IMR-90 (cell line): ENCODE measurements around the gene MAB21L2. TPM values are rescaled to one million over a fixed set of nuclear protein-coding genes. Genes with fewer than 3 reads are reported as not detected.
A peak's percentile ranks its signal among the peaks of the same experiment; 100 is the strongest.

Experiments
- ATAC-seq: fragments of 200-7000 bp; cut with Tn5 transposase; 2 replicates; pipeline ENCODE4 v1.9.1; 2020; ENCODE audit warnings: low read depth, mild to moderate bottlenecking, moderate library complexity
- BruUV-seq: library from RNA; stranded (reverse); fragments of 400-500 nt; replicated peaks from 2 replicates; lab custom pipeline; 2021; lab: Mats Ljungman, UMichigan
- CTCF ChIA-PET: fragments of 300-600 bp; formaldehyde crosslinking; extraction: SDS; loops from one replicate; lab custom pipeline; 2021; ENCODE audit warnings: antibody characterized with exemption; lab: Yijun Ruan, JAX
- POLR2A ChIA-PET: fragments of 300-600 bp; sonication (Branson Sonifier 250); formaldehyde crosslinking; loops from one replicate; lab custom pipeline; 2022; ENCODE audit warnings: antibody characterized with exemption; ENCODE audit not compliant: unreplicated experiment; lab: Charles Lee
- DNase-seq: peaks from one replicate; pipeline ENCODE4 v3.0.0; 2013
- H2AFZ ChIP-seq: replicated peaks from 2 replicates; pipeline ENCODE3; 2013; ENCODE audit warnings: low read length, mild to moderate bottlenecking; ENCODE audit not compliant: poor library complexity
- H2AK5ac ChIP-seq: 2 replicates; pipeline ENCODE4 v1.6.1; 2013; ENCODE audit warnings: low read depth, low read length, inconsistent platforms
- H2AK9ac ChIP-seq: replicated peaks from 2 replicates; pipeline ENCODE3; 2013; ENCODE audit warnings: mild to moderate bottlenecking, low read depth, low read length, moderate library complexity; ENCODE audit not compliant: poor library complexity
- H2BK120ac ChIP-seq: 2 replicates; pipeline ENCODE4 v1.6.1; 2013; ENCODE audit warnings: low read depth, low read length, inconsistent platforms
- H2BK15ac ChIP-seq: 3 replicates; pipeline ENCODE4 v1.6.1; 2013; ENCODE audit warnings: low read depth, low read length, inconsistent platforms
- H2BK20ac ChIP-seq: 2 replicates; pipeline ENCODE4 v1.6.1; 2013; ENCODE audit warnings: low read depth, mild to moderate bottlenecking, inconsistent platforms, low read length, moderate library complexity
- H2BK5ac ChIP-seq: 2 replicates; pipeline ENCODE4 v1.6.1; 2013; ENCODE audit warnings: mild to moderate bottlenecking, low read depth, low read length, inconsistent platforms; ENCODE audit not compliant: poor library complexity, severe bottlenecking
- H3K14ac ChIP-seq: replicated peaks from 2 replicates; pipeline ENCODE4 v1.6.1; 2013; ENCODE audit warnings: low read depth, low read length, inconsistent platforms
- H3K18ac ChIP-seq: 2 replicates; pipeline ENCODE4 v1.6.1; 2013; ENCODE audit warnings: low read depth, low read length, control low read depth
- H3K23ac ChIP-seq: 2 replicates; pipeline ENCODE4 v1.6.1; 2013; ENCODE audit warnings: low read depth, low read length, inconsistent platforms
- H3K27ac ChIP-seq: 2 replicates; pipeline ENCODE4 v1.5.1; 2013; ENCODE audit warnings: mild to moderate bottlenecking, control low read depth, low read length; ENCODE audit not compliant: insufficient read depth
- H3K27me3 ChIP-seq: 2 replicates; pipeline ENCODE4 v1.6.1; 2013; ENCODE audit warnings: low read length; ENCODE audit not compliant: control insufficient read depth, insufficient read depth
- H3K36me3 ChIP-seq: 2 replicates; pipeline ENCODE4 v1.6.1; 2013; ENCODE audit warnings: low read length, mixed read lengths; ENCODE audit not compliant: control insufficient read depth, insufficient read depth
- H3K4ac ChIP-seq: 2 replicates; pipeline ENCODE4 v1.6.1; 2013; ENCODE audit warnings: low read depth, low read length, inconsistent platforms
- H3K4me1 ChIP-seq: 2 replicates; pipeline ENCODE4 v1.6.1; 2013; ENCODE audit warnings: low read length, mixed read lengths; ENCODE audit not compliant: control insufficient read depth, insufficient read depth
- H3K4me2 ChIP-seq: 2 replicates; pipeline ENCODE4 v1.6.1; 2013; ENCODE audit warnings: low read depth, mild to moderate bottlenecking, control low read depth, low read length, moderate library complexity
- H3K4me3 ChIP-seq: 2 replicates; pipeline ENCODE4 v1.5.1; 2013; ENCODE audit warnings: low read depth, mild to moderate bottlenecking, control low read depth, low read length, moderate library complexity; ENCODE audit not compliant: insufficient read depth
- H3K56ac ChIP-seq: 2 replicates; pipeline ENCODE4 v1.6.1; 2013; ENCODE audit warnings: low read length, inconsistent platforms; ENCODE audit not compliant: insufficient read depth; ENCODE audit errors: extremely low read depth
- H3K79me1 ChIP-seq, 2 experiments: 2 replicates each; pipeline ENCODE4 v1.6.1; 2013; ENCODE audit warnings: low read length in 2 of 2, inconsistent platforms in 1 of 2, low read depth in 1 of 2
- H3K9ac ChIP-seq: 2 replicates; pipeline ENCODE4 v1.6.1; 2013; ENCODE audit warnings: low read depth, low read length, control low read depth
- H3K9me1 ChIP-seq: 2 replicates; pipeline ENCODE4 v1.6.1; 2013; ENCODE audit warnings: low read length, inconsistent platforms; ENCODE audit not compliant: insufficient read depth
- H3K9me3 ChIP-seq: 2 replicates; pipeline ENCODE4 v1.6.1; 2013; ENCODE audit warnings: low read length; ENCODE audit not compliant: control insufficient read depth, insufficient read depth
- H4K20me1 ChIP-seq: 2 replicates; pipeline ENCODE4 v1.6.1; 2013; ENCODE audit warnings: low read length, inconsistent platforms; ENCODE audit not compliant: insufficient read depth
- H4K5ac ChIP-seq: 2 replicates; pipeline ENCODE4 v1.6.1; 2013; ENCODE audit warnings: mild to moderate bottlenecking, low read depth, low read length, control low read depth
- H4K8ac ChIP-seq, 2 experiments: 2 replicates each; pipeline ENCODE4 v1.6.1; 2013; ENCODE audit warnings: low read depth in 2 of 2, low read length in 2 of 2, control low read depth in 1 of 2, inconsistent platforms in 1 of 2
- H4K91ac ChIP-seq: 2 replicates; pipeline ENCODE4 v1.6.1; 2013; ENCODE audit warnings: low read depth, low read length, inconsistent platforms; ENCODE audit not compliant: insufficient read depth
- CEBPB ChIP-seq: IDR thresholded peaks from 2 replicates; pipeline ENCODE4 v1.6.1; 2012; ENCODE audit warnings: low read depth, low read length, improper control_type of control experiment
- FOS ChIP-seq: fragments of 150-350 bp; IDR thresholded peaks from 2 replicates; pipeline ENCODE4 v1.6.1; 2016; ENCODE audit warnings: low read depth, low read length
- RCOR1 ChIP-seq: IDR thresholded peaks from 2 replicates; pipeline ENCODE4 v1.6.1; 2012; ENCODE audit warnings: mild to moderate bottlenecking, low read length, improper control_type of control experiment; ENCODE audit not compliant: insufficient replicate concordance
- WGBS, 2 experiments: methylation state at CpG; one replicate each; pipeline versions ENCODE4 v1.1.5 to v1.1.7; 2013; ENCODE audit warnings: missing lambda C conversion rate in 2 of 2; ENCODE audit not compliant: insufficient read length in 1 of 2; ENCODE audit errors: extremely low coverage in 2 of 2; 5-methylcytosine and 5-hydroxymethylcytosine counted together
- dilution Hi-C: fragments of 300-500 bp; cut with HindIII; formaldehyde crosslinking; loops from one replicate; pipeline ENCODE4 v1.14.3; 2018; ENCODE audit warnings: low sequenced_read_pairs; ENCODE audit not compliant: unreplicated experiment
- in situ Hi-C: fragments of 300-500 bp; cut with MboI; formaldehyde crosslinking; loops from 3 replicates; pipeline ENCODE4 v1.14.3; 2019; ENCODE audit warnings: low sequenced_read_pairs, inconsistent platforms, mixed read lengths
- intact Hi-C: fragments of 100-400 bp; cut with micrococcal nuclease; formaldehyde crosslinking; loops from 2 replicates; pipeline ENCODE4 v1.10.0; 2022
- polyA plus RNA-seq, 3 experiments: library from polyadenylated mRNA; depleted of rRNA; stranded (reverse); fragments of >200 nt; gene quantifications; 2 replicates each; pipeline ENCODE4 v1.2.3, GENCODE V29; 2012; ENCODE audit warnings: low replicate concordance in 1 of 3
- total RNA-seq: library from RNA; depleted of rRNA; stranded (reverse); fragments of >200 nt; gene quantifications from 2 replicates; pipeline ENCODE4 v1.2.3, GENCODE V29; 2012
- TF ChIP-seq, protein P1 (sequence below): fragments of 150-350 bp; IDR thresholded peaks from 2 replicates; pipeline ENCODE4 v1.6.1; 2017; ENCODE audit warnings: mild to moderate bottlenecking, antibody characterized with exemption, low read length, low read depth

Gene MAB21L2
- total and polyA plus RNA-seq, 2 of the 4 experiments (the other 2 are of a cell fraction): 7.6 to 12.0 TPM

DNA sequence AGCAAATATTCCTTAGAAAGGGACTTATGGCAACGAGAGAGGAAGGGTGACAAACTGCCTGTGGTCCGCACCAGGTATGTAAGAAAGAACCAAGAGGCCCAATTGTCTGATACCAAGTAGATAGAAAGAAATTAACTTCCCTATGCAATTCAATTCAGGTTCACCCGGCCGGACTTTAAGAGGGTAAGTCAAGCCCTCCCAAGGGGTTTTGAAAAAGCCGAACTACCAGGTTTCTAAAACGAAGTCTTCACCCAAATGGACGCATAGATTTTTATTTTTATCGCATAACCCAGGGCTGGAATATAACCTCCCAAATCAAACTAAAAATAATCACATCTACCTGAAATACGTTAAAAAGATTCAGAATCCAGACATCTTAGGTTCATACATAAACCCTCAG, 1.6 kb upstream of the MAB21L2 start:
- peak overlapping the region; percentile 50 for H3K14ac ChIP-seq
- peaks cover 0 to 13% of the 10 kb centered on the region in 2 experiments; a peak in 2 of 4 replicates for H3K79me1 ChIP-seq
- no peak overlapping the region; the same call in 1 of the 2 replicates for H3K56ac ChIP-seq
- ATAC-seq (no peak), DNase-seq (no peak)
- H2AK5ac ChIP-seq: no peak overlapping the region
- no peaks in the 10 kb centered on the region for H3K36me3 ChIP-seq
- H2AFZ ChIP-seq: peak overlapping the region; percentile 91
- peak overlapping the region; percentile 67 for H3K9ac ChIP-seq
- H3K4ac ChIP-seq: no peak overlapping the region
- H2BK15ac ChIP-seq: 0 out of 3 replicates have a peak overlapping the region, but pooled peaks have one; percentile 23
- no peak overlapping the region for H2BK20ac ChIP-seq
- CTCF ChIA-PET: interaction anchor here (0.6 kb wide), 1 partner anchor 251 kb away, joined by 3 read pairs; no protein-coding TSS in a partner anchor
- dilution Hi-C loops: no loop called here
- H3K9me3 ChIP-seq: no peaks in the 10 kb centered on the region
- no peak for TF ChIP-seq RCOR1
- TF ChIP-seq CEBPB: no peak
- TF ChIP-seq, protein P1, sequence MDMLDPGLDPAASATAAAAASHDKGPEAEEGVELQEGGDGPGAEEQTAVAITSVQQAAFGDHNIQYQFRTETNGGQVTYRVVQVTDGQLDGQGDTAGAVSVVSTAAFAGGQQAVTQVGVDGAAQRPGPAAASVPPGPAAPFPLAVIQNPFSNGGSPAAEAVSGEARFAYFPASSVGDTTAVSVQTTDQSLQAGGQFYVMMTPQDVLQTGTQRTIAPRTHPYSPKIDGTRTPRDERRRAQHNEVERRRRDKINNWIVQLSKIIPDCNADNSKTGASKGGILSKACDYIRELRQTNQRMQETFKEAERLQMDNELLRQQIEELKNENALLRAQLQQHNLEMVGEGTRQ: no peak
- TF ChIP-seq FOS: no peak
- H3K27me3 ChIP-seq: no peaks in the 10 kb centered on the region
- peak overlapping the region; percentile 47; the same call in 1 of the 2 replicates for H4K5ac ChIP-seq
- H3K4me2 ChIP-seq: peak overlapping the region; percentile 79
- peak overlapping the region; percentile 83 for H3K23ac ChIP-seq
- in situ Hi-C loops: loop anchor here (10.0 kb wide), 1 partner anchor 576 kb away; no protein-coding TSS in a partner anchor
- H4K91ac ChIP-seq: no peak overlapping the region
- POLR2A ChIA-PET: no interaction called here
- H3K9me1 ChIP-seq: peaks cover 2% of the 10 kb centered on the region; the same call in 1 of the 2 replicates
- 69% methylated on average over 4 of the region's 9 CpGs; no CpG with 5 or more reads in 1 of the 2 experiments for WGBS, 2 experiments
- H3K4me3 ChIP-seq: peak overlapping the region; percentile 49
- no peaks in the 10 kb centered on the region for H4K20me1 ChIP-seq
- peak overlapping the region; percentile 54 for H3K18ac ChIP-seq
- no TSS peak for BruUV-seq
- H2BK5ac ChIP-seq: no peak overlapping the region
- H2AK9ac ChIP-seq: no peak overlapping the region
- 0 out of 2 replicates have a peak, but pooled peaks cover 2% of the 10 kb centered on the region for H3K4me1 ChIP-seq
- H2BK120ac ChIP-seq: 0 out of 2 replicates have a peak overlapping the region, but pooled peaks have one; percentile 82
- intact Hi-C loops: loop anchor here (5.0 kb wide), 4 partner anchors 193 to 583 kb away; no protein-coding TSS in a partner anchor
- H3K27ac ChIP-seq: peak overlapping the region; percentile 70; the same call in 1 of the 2 replicates
- peak overlapping the region; percentile 77 to 82; a peak in 3 of 4 replicates for H4K8ac ChIP-seq
